IPS DF 19.7 (cell line): ENCODE results near the gene SELENOO.
"Not testable (repeated sequence)": the region's sequence is repeated elsewhere in the genome, so short reads cannot be mapped to it uniquely, and the experiment has no call there.

Experiments used
- DNase-seq: peaks from one replicate; pipeline ENCODE4 v3.0.0-alpha.2; 2013; ENCODE audit warnings: low read depth, low spot score

The SELENOO gene

GRCh38 chr22:50200461-50201190 lies at the start of gene SELENOO:
Gene SELENOO, plus strand, starts transcription at chr22:50201011. Its CDS starts 26 bp downstream, at chr22:50201037.
- no peak for DNase-seq

DNA sequence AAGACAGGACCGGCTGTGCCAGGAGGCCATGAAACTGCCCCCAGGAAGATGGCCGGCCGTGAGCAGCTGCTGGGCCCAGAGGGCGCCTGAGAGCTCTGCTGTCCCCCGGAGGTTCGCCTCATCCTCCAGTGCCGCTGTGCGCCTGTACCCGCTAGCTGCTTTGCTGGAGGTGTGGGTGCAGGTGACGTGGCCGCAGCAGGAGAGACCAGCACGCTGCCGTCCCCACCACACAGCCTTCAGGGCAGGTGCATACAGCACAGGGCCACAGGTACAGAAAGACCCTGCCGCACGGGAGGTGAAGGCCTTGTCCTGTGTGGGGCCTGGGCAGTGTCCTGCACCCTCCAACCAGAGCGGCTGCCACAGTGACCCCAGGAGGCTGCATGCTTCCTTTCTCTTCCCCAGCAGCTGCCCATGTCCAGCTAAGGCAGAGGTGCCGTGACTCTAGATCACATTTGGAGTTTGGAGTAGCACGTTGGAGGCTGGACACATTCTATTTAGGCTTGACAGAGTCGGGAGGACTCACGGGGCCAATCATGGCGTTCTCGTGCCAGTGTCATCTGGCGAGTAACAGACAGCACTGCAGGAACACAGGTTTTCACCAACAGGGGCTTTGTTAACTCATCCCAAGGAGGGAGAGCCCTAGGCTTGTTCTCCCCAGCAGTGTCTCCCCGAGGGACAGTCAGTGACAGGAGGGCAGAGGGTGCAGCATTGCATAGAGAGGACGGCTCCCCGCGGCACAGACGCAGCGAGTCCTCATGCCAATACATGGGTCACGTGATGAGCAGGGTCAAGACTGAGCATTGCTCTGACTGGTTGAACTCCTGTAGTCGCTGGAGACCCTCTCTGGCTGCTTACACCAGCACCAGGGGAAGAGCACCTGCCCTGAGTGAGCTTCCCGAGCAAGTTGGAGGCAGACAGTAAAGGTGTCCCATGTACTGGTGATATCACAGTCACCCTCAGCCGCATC lies 49.0 kb upstream of the SELENOO start:
- DNase-seq, result no peak

DNA sequence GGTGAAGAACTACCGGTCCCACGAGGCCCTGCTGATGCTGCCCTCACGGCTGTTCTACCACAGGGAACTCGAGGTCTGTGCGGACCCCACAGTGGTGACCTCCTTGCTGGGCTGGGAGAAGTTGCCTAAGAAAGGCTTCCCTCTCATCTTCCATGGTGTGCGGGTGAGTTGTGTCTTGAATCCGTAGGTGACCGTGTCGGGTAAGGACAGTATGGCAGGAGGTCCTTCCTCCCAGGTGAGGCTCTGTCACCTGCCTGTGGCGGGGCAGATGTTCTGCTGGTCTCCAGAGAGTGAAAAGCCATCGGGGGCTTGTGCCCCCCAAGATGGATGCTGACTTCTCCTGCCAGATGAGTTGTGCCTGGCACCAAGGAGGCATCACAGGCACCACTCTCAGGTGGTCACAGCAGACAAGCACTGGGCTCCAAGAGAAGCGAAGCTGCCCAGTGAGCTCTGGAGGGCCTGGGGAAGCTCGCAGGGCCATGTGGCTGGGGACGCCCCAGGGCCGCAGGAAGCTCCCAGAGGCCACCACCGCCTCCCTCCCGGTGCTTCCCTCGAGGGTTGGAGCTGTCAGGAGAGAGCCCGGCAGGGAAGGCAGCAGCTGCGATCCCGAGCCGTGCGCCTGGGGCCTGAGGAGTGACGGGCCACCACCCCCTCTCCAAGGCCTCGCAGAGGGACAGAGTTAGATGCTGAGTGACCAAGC lies 47.6 kb upstream of the SELENOO start:
- DNase-seq, result no peak

- DNase-seq, result no peak
Measured at GRCh38 chr22:50153756-50154140, 47.1 kb upstream of the SELENOO start.

DNA sequence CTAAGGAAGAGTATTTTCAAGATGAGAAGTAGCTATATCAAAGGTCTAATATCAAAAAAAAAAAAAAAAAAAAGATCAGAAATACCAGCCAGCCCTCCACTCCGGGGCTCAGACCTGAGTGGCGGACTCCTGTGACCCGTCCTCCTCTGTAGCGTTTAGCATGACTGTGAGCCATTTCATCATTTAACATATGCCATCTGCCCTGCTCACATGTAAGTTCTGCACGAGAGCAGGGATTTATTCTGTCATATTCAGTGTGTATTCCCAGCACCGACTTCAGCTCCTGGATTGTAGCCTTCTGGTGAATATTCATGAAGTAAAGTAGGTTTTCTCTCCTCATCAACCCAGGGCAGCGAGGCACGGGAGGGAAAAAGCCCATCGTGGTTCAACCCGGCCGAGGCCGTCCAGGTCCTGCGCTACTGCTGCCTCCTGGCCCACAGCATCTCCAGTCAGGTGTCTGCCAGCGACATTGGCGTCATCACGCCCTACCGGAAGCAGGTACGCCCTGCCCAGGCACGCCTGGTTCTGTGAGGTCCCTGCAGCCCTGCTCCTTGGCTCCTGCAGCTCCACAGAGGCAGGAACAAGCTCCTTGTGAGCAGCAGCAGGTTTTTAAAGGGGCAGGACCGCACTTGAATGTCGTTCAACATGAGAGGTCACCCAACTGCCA lies 43.0 kb upstream of the SELENOO start:
- no peak for DNase-seq

DNA sequence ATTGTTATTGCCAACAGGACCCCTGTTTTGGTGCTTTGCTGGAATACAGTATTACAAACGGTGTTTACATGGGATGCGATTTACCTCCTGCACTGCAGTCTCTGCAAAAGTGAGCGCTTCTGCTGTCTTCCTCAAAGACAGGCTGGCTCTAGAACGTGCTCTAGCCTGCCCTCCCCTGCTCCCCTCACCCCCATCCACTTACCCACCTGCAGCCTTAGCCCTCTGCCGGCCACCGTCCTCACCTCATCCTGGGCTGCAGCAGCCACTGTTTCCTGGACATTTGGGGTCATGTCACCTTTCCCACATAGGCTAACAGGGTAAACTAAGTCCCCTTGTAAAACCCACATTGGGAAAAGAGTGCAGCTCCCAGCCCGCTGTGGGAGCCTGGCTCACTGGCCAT lies 39.9 kb upstream of the SELENOO start:
- no peak for DNase-seq

DNA sequence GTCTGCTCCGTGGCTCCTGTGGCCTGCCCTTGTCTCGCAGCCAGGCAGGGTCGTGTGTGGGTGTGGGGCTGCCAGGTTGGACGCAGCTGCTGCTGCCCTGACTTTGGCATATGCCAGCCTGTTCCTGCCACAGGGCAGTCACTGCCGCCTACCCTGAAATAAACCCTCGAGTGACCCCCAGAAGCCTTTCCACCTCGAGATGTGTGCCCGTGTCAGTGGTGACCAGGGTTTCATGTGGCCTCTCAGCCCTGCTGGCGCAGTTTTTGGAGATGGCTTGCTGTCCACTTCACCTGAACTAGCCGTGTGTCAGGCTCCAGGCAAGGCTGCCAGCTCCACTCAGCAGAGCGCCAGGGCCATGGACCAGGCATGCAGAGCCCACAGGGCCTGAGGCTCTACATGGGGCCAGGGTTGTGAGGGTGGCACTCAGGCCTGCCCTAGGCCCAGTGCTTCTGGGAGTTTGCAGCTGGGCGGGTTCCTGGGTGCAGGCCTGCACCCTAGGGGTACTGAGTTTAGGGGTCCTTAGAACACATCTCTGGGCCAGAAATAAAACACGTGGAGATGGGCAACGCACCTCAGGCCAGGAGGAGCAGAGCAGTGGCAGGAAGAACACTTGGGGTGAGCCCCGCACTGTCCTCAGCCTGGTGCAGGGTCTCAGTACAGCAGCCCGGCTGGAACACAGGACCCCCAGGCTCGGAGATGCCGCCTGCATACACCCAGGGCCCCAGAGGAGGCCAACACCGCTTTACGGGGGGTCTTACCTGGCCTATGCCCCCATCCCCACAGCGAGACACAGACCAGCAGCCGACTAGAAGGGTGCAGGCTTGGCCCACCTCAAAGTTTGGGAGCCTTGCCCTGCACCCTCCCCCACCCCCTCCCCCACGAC lies 39.1 kb upstream of the SELENOO start:
- DNase-seq, result no peak

- DNase-seq, result no peak
Measured at GRCh38 chr22:50162391-50162956, 38.3 kb upstream of the SELENOO start.

GRCh38 chr22:50165436-50166123 lies 35.2 kb upstream of the SELENOO start:
- DNase-seq, result no peak

DNA sequence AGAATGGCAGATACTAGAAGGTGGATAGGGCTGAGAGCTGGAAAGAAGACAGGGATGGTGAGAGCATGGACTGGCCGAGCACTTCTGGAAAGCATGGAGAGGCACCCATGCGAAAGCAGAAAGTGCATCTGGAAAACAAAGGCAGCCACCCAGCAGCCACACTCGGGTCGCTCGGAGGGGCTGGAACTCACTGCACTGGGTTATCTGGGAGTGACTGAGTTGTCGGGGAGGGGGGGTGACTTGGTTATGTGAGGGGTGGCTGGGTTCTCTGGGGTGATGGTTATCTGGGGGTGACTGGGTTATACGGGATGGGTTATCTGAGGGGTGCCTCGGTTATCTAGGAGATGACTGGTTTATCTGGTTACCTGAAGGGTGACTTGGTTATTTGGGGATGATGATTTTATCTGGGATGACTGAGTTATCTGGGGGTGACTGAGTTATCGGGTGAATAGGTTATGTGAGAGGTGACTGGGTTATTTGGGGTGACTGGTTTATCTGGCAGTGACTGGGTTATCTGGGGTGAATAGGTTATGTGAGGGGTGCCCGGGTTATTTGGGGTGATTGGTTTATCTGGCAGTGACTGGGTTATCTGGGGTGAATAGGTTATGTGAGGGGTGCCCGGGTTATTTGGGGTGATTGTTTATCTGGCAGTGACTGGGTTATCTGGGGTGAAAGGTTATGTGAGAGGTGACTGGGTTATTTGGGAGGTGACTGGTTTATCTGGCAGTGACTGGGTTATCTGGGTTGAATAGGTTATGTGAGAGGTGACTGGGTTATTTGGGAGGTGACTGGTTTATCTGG lies 32.9 kb upstream of the SELENOO start:
- DNase-seq, result no peak

GRCh38 chr22:50168490-50169180 lies 32.2 kb upstream of the SELENOO start:
- not testable (repeated sequence) for DNase-seq

GRCh38 chr22:50169181-50169759 lies 31.5 kb upstream of the SELENOO start:
- DNase-seq, result no peak

- no peak for DNase-seq
Measured at GRCh38 chr22:50169774-50170341, 31.0 kb upstream of the SELENOO start.

DNA sequence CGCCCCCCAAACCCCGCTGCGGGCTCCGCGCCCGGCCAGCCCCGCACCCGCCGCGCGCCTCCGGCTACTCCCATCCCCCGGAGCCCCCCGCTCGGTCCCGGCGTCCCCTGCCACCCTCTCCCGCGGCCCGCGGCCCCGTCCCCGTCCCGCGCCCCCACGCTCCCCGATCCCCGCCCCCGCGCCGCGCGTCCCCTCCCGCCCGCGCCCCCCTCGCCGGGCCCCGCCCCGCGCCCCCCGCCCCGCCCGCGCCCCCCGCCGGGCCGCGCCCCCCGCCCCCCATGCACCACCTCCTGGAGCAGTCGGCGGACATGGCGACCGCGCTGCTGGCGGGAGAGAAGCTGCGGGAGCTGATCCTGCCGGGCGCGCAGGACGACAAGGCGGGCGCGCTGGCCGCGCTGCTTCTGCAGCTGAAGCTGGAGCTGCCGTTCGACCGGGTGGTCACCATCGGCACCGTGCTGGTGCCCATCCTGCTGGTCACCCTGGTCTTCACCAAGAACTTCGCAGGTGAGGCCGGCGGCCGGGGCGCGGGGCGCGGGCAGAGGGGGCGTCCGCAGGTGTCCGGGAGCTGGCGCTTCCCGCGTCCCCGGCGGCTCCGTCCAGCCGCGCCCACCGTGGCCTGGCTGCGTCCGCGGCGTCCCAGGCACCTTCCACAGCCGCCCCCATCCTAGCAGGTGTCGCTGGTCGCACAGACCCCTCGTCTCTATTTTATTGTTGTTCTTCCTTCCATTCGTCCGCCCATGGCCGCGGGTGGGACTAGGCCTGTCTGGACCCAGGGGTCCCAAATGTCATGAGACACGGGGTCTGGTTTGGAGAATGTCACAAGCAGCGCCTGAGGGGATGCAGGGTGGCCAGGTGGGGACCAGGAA lies 30.1 kb upstream of the SELENOO start, which contains the start of gene PANX2:
TSS of gene PANX2 (plus strand) at position 279 of the 866 bp plus-strand sequence. CDS start at position 279, 0 bp downstream.
- DNase-seq, result no peak

DNA sequence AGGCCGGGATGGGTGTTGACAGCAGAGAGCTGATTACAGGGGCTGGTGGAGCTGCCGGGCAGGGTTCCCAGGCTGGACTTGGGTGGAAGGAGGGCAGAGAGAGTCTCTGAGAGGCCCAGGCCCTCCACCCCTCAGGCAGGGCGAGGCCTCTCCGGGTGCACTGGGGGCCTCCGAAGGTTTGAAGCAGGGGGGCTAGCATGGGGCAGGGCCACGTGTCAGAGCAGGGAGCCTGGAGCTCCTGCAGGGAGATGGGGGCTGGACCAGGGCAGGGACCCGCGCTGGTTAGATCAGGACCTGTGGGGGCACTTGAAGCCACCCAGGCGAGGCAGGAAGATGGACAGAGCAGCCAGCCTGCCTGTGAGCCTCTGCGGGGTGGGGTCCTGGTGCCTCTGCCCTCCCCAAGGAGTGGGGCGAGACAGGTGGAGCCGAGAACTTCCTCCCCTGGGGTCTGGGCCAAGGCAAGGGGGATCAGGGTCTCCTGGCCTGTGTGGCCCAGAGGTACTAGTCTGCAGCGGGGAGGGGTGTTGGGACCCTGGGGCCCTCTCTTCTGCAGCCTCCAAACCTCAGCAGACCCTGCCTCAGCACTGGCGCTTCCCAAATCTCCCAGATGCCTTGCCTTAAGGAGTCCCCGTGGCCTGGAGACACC lies 29.4 kb upstream of the SELENOO start:
- DNase-seq, result no peak

- no peak for DNase-seq
Measured at GRCh38 chr22:50171965-50172421, 28.8 kb upstream of the SELENOO start.
